Hippocampal formation (tissue), 2 donors: ENCODE measurements around the gene MARVELD1.
A peak's percentile ranks its signal among the peaks of the same experiment; 100 is the strongest.
"Not testable (repeated sequence)": the region's sequence is repeated elsewhere in the genome, so short reads cannot be mapped to it uniquely, and the experiment has no call there.

Experiments
- DNase-seq, 2 donors: peaks; one replicate each; lab custom pipeline; 2025; lab: John Stamatoyannopoulos, UW

Gene MARVELD1

GRCh38 chr10:97690133-97690532 is 23.4 kb upstream of the MARVELD1 start:
- DNase-seq = no peak

GRCh38 chr10:97698072-97698655 is 15.4 kb upstream of the MARVELD1 start:
- not testable (repeated sequence) for DNase-seq

GRCh38 chr10:97701438-97702069 is 12.0 kb upstream of the MARVELD1 start:
- peak; percentile 62 to 78 for DNase-seq

- DNase-seq = no peak
Observed at GRCh38 chr10:97703398-97704067, 10.0 kb upstream of the MARVELD1 start.

DNA sequence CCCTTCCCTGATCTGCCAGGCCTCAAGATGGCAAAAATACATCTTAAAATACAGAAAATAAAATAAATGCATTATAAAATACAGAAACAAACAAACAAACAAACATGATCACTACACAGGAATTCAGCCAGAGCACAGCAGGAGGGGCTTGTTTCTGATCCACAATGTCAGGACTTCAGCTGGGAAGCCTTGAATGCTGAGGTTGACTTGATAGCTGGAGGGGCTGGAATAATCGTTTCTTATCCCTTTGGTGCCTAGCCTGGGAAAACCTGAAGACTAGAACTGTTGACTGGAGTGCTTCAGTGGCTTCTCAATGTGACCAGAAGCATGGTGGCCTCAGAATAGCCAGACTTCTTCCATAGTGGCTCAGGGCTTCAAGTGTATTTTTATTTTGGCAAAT is 9.2 kb upstream of the MARVELD1 start:
- no peak for DNase-seq

DNA sequence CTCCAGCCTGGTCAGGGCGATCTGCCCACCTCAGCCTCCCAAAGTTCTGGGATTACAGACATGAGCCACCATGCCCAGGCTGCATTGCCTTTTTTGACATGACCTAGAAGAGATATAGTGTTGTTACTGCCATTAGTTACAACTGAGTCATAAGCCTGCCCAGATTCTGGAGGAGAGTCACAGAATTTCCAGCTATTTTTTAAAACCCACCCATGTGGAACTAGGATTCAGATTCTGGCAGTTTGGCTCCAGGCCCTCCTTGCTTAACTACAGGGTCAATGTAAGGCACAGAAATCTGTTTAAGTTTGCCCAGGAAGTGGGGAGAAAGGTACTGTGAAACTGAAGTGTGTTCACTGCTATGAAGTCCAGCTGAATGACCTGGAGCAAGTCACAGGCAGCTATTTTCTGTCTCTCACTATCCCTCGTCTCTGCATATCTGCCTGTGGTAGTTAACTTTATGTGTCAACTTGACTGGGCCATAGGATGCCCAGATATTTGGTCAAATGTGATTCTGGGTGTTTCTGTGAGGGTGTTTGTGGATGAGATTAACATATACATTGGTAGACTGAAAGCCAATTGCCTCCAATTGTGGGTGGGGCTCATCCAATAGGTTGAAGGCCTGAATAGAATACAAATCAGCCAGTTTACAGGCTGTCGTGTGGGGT is 8.4 kb upstream of the MARVELD1 start:
- no peak for DNase-seq

- DNase-seq = no peak
Observed at GRCh38 chr10:97707134-97707861, 6.2 kb upstream of the MARVELD1 start.

DNA sequence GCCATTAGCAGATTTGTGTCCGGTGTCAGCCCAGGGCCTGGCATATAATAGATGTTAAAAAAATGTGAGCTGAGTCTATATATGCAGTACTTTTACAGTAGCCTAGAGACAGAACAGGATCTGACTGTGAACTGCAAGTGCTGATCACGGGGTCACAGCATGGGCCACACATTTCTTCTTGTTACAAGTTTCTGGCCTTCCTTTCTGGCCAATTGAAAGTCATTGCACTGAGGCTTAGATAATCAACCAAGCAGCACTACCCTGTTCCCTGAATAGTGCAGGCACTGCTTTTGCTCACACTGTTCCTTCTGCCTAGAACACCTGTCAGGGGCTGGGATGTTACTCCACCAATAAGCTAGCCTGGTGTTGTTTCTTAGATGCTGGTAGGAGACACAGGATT is 5.4 kb upstream of the MARVELD1 start:
- no peak for DNase-seq

DNA sequence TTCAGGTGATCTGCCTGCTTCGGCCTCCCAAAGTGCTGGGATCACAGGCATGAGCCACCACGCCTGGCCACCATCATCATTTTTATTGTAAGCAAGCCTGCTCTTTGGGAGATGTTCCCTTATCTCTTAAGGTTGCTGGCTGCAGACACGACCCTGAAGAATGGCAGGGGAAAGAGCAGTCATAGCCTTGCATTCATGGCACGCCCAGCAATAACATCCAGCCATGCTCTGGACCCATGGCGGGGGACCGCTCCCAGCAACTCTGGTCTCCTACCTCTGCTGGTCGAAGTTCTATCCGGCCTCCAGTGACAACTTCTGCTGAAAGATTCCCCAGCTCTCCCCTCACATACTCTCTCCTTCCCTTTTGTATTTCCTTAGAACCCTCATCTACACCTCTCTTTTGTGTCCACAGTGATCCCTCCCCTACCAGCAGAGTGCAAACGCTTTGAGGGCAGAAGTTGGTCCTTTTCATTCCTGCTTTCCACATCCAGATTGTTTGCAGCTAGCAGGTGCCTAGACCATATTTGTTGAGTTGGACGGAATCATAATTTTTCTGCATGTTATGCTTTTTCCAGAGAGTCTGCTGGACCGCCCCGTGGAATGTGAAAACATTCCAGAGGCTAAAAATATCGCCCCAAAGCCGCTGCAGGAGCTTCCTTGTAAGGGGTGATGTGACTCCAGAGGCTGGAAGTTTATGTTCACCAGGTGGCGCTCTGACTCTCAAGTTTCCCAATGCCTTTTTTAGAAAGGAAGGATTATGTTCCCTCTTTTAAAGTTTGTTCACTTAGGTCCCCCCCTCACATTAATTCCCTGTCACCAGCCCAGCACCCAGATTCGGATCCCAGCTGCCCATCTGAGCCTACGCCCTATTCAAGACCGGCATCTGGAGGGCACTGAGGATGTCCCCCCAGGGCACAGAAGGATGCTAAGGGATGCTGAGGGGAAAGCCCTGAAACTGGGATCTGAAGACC is 4.3 kb upstream of the MARVELD1 start:
- peak; percentile 38 to 43 for DNase-seq

- DNase-seq = no peak
Observed at GRCh38 chr10:97711640-97712572, 1.6 kb upstream of the MARVELD1 start.

- DNase-seq = peak; percentile 21 to 58
Observed at GRCh38 chr10:97713826-97714400, 383 bp downstream of the MARVELD1 start.

GRCh38 chr10:97714401-97715258 is 1.1 kb downstream of the MARVELD1 start:
- peak in 1 of 2 donors; percentile 40 for DNase-seq

- DNase-seq = no peak
Observed at GRCh38 chr10:97715259-97715874, 1.8 kb downstream of the MARVELD1 start.

DNA sequence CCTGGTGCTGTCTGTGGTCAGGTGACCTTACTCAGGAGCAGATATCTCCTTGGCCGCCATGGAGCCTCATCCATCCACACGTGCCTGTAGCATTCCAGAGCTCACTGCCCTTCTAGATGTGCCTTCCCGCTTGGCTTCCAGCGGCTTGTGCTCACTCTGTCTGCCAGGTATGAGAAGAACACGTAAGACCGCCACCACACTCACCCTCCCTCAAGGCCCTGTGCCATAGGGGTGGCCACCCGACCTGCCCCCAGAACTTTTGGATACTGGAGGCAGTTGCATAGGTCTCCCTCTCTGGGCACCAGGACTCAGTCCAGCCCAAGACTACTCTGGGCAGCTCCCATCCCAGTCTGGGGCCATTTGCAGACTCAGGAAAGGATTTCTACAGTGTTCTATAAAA is 4.1 kb downstream of the MARVELD1 start:
- no peak for DNase-seq

DNA sequence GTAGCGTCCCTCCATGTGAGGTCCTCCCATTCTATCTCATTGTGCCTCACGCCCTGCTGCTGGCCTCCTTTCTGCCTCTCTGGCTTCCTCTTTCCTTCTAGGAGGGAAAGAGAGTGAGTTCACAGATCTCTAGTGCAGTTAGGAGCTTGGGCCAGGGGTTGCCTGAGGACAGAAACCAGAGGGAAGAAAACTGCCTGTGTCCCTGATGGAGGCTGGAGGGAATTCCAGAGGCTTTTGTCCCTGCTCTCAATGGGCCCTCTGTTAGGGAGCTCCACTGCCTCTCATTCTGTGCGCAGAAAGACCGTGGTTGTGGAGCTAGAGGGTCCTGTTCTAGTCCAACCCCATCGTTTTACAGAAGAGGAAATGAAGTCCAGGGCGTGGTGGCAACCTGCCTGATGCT is 4.6 kb downstream of the MARVELD1 start:
- DNase-seq = peak; percentile 60 to 72

GRCh38 chr10:97718659-97719142 is 5.2 kb downstream of the MARVELD1 start:
- DNase-seq = no peak

- no peak for DNase-seq
Observed at GRCh38 chr10:97719602-97720001, 6.1 kb downstream of the MARVELD1 start.
